Osteoblast (primary cell): ENCODE results near the gene E2F8. TPM values are rescaled to one million over a fixed set of nuclear protein-coding genes. Genes with fewer than 3 reads are reported as not detected.

Source experiments
- DNase-seq: peaks from one replicate; pipeline ENCODE4 v3.0.0; 2011; ENCODE audit warnings: low spot score, mixed read lengths; ENCODE audit not compliant: insufficient read length; ENCODE audit errors: missing footprints
- H2AFZ ChIP-seq: 2 replicates; pipeline ENCODE4 v1.6.0; 2011; ENCODE audit warnings: mild to moderate bottlenecking, low read length
- H3K27ac ChIP-seq: 2 replicates; pipeline ENCODE4 v1.5.1; 2011; ENCODE audit warnings: mild to moderate bottlenecking, low read depth, low read length, moderate library complexity
- H3K27me3 ChIP-seq: 2 replicates; pipeline ENCODE4 v1.6.0; 2012; ENCODE audit warnings: mild to moderate bottlenecking, control low read depth, inconsistent platforms, low read length, moderate library complexity; ENCODE audit not compliant: insufficient read depth
- H3K36me3 ChIP-seq: 2 replicates; pipeline ENCODE4 v1.5.1; 2011; ENCODE audit warnings: mild to moderate bottlenecking, low read length, control low read depth, moderate library complexity; ENCODE audit not compliant: insufficient read depth
- H3K4me1 ChIP-seq: 2 replicates; pipeline ENCODE4 v1.5.1; 2011; ENCODE audit warnings: mild to moderate bottlenecking, low read length, control low read depth, moderate library complexity; ENCODE audit not compliant: insufficient read depth
- H3K4me2 ChIP-seq: 2 replicates; pipeline ENCODE4 v1.6.0; 2011; ENCODE audit warnings: mild to moderate bottlenecking, low read length; ENCODE audit not compliant: insufficient read depth
- H3K4me3 ChIP-seq: fragments of 200-600 bp; sonication (generic); 3 replicates; pipeline ENCODE4 v1.5.1; 2012; ENCODE audit warnings: mild to moderate bottlenecking, low read length, inconsistent platforms; ENCODE audit not compliant: insufficient read depth
- H3K79me2 ChIP-seq: 2 replicates; pipeline ENCODE4 v1.6.0; 2012; ENCODE audit warnings: mild to moderate bottlenecking, low read length, control low read depth, inconsistent platforms; ENCODE audit not compliant: insufficient read depth
- H3K9me3 ChIP-seq: 2 replicates; pipeline ENCODE4 v1.5.1; 2011; ENCODE audit warnings: low read depth, low read length, control low read depth
- H4K20me1 ChIP-seq: 2 replicates; pipeline ENCODE4 v1.6.0; 2012; ENCODE audit warnings: mild to moderate bottlenecking, low read length, control low read depth; ENCODE audit not compliant: insufficient read depth
- total RNA-seq: library from RNA; depleted of rRNA; stranded (reverse); fragments of >200 nt; gene quantifications from 2 replicates; pipeline ENCODE4 v1.2.3, GENCODE V29; 2012
- TF ChIP-seq, protein P1 (sequence below): IDR thresholded peaks from 2 replicates; pipeline ENCODE4 v1.5.1; 2011; ENCODE audit warnings: mild to moderate bottlenecking, low read depth, low read length, moderate library complexity; ENCODE audit errors: extremely low read depth

The E2F8 gene
- total RNA-seq, 1 donor = 0.36 TPM

- H3K4me1 ChIP-seq = peaks cover 11% of the 10 kb centered on the region
- no peak overlapping the region for H3K27ac ChIP-seq
- H3K27me3 ChIP-seq = peaks cover 22% of the 10 kb centered on the region
- H3K4me2 ChIP-seq = peak overlapping the region; percentile 97
- peaks cover 2% of the 10 kb centered on the region for H3K79me2 ChIP-seq
- H3K36me3 ChIP-seq = no peaks in the 10 kb centered on the region
- peak overlapping the region; percentile 82 for H2AFZ ChIP-seq
- H3K4me3 ChIP-seq = peak overlapping the region; percentile 87
- TF ChIP-seq, protein P1, sequence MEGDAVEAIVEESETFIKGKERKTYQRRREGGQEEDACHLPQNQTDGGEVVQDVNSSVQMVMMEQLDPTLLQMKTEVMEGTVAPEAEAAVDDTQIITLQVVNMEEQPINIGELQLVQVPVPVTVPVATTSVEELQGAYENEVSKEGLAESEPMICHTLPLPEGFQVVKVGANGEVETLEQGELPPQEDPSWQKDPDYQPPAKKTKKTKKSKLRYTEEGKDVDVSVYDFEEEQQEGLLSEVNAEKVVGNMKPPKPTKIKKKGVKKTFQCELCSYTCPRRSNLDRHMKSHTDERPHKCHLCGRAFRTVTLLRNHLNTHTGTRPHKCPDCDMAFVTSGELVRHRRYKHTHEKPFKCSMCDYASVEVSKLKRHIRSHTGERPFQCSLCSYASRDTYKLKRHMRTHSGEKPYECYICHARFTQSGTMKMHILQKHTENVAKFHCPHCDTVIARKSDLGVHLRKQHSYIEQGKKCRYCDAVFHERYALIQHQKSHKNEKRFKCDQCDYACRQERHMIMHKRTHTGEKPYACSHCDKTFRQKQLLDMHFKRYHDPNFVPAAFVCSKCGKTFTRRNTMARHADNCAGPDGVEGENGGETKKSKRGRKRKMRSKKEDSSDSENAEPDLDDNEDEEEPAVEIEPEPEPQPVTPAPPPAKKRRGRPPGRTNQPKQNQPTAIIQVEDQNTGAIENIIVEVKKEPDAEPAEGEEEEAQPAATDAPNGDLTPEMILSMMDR = no peak
- peak; percentile 84 for DNase-seq
- no peaks in the 10 kb centered on the region for H4K20me1 ChIP-seq
- H3K9me3 ChIP-seq = no peaks in the 10 kb centered on the region
Measured at GRCh38 chr11:19242179-19242932, 1.6 kb upstream of the E2F8 start.

DNA sequence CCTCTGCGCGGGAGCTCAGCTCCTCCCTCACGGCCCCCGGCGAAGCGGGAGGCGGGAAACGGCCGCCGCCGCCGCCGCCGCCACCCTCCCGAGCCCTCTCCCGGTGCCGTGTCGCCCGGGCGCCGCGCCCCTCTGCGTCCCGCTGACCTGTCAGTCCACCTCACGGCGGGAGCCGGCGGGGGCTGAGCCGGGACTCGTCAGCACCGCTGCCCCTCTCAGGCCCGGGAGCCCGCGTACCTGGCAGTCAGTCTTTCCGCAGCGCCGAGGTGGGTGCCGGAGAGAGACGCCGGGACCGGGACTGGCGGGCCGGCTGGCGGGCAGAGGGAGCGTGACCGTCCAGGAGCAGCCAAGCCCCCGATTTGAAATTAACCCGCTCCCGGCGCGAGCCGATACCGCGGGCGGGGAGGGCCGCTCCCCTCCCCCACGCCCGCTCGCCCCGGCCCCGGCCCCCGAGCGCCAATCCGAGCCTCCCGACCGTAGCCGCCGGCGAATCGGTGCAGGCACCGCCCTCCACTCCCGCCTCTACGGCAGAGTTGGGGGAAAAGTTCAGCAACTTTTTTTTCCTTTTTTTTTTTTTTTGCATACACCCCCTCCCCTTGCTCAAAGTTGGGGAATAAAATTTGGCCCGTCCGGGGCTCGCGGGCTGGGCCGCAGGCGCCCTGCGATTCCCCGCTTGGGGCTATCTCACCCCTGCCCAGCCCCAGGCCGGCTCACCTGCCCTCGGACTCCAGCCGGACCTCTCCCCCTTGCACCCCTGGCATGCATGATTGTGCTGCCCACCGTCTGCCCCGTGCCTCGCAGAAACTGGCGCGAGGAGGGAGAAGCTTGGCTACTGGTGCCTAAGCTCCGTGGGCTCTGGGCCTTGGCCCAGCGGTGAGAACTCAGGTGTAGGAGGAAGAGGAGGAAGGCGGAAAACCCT, 774 bp upstream of the E2F8 start:
- peaks cover 2% of the 10 kb centered on the region for H3K79me2 ChIP-seq
- no peaks in the 10 kb centered on the region for H3K9me3 ChIP-seq
- H3K4me2 ChIP-seq = peak overlapping the region; percentile 97
- H3K4me1 ChIP-seq = peaks cover 11% of the 10 kb centered on the region
- peak overlapping the region; percentile 87 for H3K4me3 ChIP-seq
- no peaks in the 10 kb centered on the region for H4K20me1 ChIP-seq
- peak; percentile 90 for DNase-seq
- peak overlapping the region; percentile 82 for H2AFZ ChIP-seq
- peaks cover 22% of the 10 kb centered on the region for H3K27me3 ChIP-seq
- TF ChIP-seq, protein P1 = no peak
- H3K36me3 ChIP-seq = no peaks in the 10 kb centered on the region
- no peak overlapping the region for H3K27ac ChIP-seq

DNA sequence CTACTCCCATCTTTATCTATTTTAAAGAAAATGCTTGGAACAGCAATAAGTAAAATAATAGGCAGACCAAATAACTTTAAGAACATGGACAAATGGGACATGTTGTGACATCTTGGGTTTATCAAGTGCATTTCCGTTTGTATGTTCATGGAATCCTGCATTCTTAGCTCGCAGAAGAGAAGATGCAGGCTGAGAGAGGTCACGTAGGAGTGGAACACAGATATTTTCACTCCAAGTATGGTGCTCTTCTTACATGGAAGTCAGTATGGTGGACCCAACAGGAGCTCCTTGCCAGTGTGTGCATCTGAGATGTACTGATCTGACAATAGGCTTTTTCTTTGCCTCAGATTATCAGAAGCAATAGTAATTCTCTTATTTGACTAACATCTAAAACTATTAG, 1.7 kb downstream of the E2F8 start:
- Histone ChIP-seq H2AFZ (peak overlapping the region; percentile 45), H3K4me3 (no peak overlapping the region), H3K36me3 (no peaks in the 10 kb centered on the region), H3K79me2 (peaks cover 2% of the 10 kb centered on the region), H4K20me1 (no peaks in the 10 kb centered on the region), H3K27ac (no peak overlapping the region), H3K9me3 (no peaks in the 10 kb centered on the region), H3K4me1 (peaks cover 11% of the 10 kb centered on the region), H3K4me2 (peak overlapping the region; percentile 1), H3K27me3 (peaks cover 22% of the 10 kb centered on the region)
- TF ChIP-seq, protein P1 = no peak
- no peak for DNase-seq

GRCh38 chr11:19237813-19238212, 2.9 kb downstream of the E2F8 start:
- H4K20me1 ChIP-seq = no peaks in the 10 kb centered on the region
- H3K27me3 ChIP-seq = peaks cover 13% of the 10 kb centered on the region
- H3K4me3 ChIP-seq = no peak overlapping the region
- TF ChIP-seq, protein P1 = no peak
- peaks cover 2% of the 10 kb centered on the region for H3K79me2 ChIP-seq
- H3K9me3 ChIP-seq = no peaks in the 10 kb centered on the region
- peaks cover 16% of the 10 kb centered on the region for H3K4me1 ChIP-seq
- no peak for DNase-seq
- H3K27ac ChIP-seq = no peak overlapping the region
- H3K36me3 ChIP-seq = no peaks in the 10 kb centered on the region
- no peak overlapping the region for H3K4me2 ChIP-seq
- no peak overlapping the region for H2AFZ ChIP-seq
